ENCODE results near the gene SOD1. TPM values are rescaled to one million over a fixed set of nuclear protein-coding genes. Genes with fewer than 3 reads are reported as not detected.

SOD1 gene
- total and polyA plus RNA-seq, 2 donors (not counting 1 experiment from before 2014, with no cell fraction given): 91.2 to 123 TPM

DNA sequence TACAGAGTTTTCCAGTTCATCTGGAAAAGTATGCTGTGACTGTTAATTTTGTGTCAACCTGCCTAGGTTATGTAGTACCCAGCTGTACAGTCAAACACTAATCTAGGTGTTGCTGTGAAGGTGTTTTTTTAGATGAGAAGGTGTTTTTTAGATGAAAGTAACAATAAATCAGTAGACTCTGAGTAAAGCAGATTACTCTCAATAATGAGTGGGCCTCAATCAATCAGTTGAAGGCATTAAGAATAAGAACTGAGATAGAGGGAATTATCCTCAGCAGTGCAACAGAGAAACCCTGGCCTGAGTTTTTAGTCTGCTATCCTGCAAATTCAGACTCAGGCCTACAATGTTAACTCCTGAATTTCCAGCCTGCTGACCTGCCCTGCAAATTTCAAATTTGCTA, 39.0 kb downstream of the SOD1 start:
- no peaks in the 10 kb centered on the region for H3K9me3 Mint-ChIP-seq (ENCODE audit: insufficient read depth)
- Histone ChIP-seq H3K4me3 (ENCODE audit: control extremely low read depth in 1 of 5, extremely low read depth in 1 of 5, insufficient read depth in 1 of 5, low read depth in 2 of 5, low read length in 4 of 5) (no peak overlapping the region), H3K27me3 (replicated peaks in 1 of 4; ENCODE audit: control extremely low read depth in 1 of 4, control insufficient read depth in 3 of 4, insufficient read depth in 4 of 4, low read length in 3 of 4) (no peaks in the 10 kb centered on the region), H3K9me3 (ENCODE audit: control extremely low read depth in 1 of 3, control insufficient read depth in 2 of 3, insufficient read depth in 1 of 3, low read length in 2 of 3) (no peaks in the 10 kb centered on the region), H3K4me1 (ENCODE audit: control insufficient read depth in 2 of 2, insufficient read depth in 2 of 2, low read length in 2 of 2) (no peaks in the 10 kb centered on the region), H3K9ac (ENCODE audit: low read length) (no peak overlapping the region), H4K20me1 (ENCODE audit: control insufficient read depth, insufficient read depth, low read length, poor library complexity, severe bottlenecking) (peaks cover 11% of the 10 kb centered on the region), H3K27ac (ENCODE audit: low read length in 2 of 2) (no peak overlapping the region), H3K79me2 (ENCODE audit: control insufficient read depth, insufficient read depth, low read length) (peaks cover 3% of the 10 kb centered on the region), H3K36me3 (replicated peaks in 1 of 2; ENCODE audit: control extremely low read depth in 1 of 2, control insufficient read depth in 1 of 2, extremely low read depth in 1 of 2, insufficient read depth in 2 of 2, low read length in 1 of 2) (peaks cover 28 to 97% of the 10 kb centered on the region in 2 experiments), H3K4me2 (replicated peaks; ENCODE audit: low read depth, low read length, poor library complexity, severe bottlenecking) (no peak overlapping the region), H2AFZ (ENCODE audit: insufficient read depth, low read depth, low read length, poor library complexity, severe bottlenecking) (no peak overlapping the region)
- DNase-seq (no peak), ATAC-seq (ENCODE audit: low read depth) (no peak)
- intact Hi-C loops (cut with micrococcal nuclease): no loop called here
- H3K27me3 Mint-ChIP-seq: no peaks in the 10 kb centered on the region
- peaks cover 2% of the 10 kb centered on the region for H3K4me1 Mint-ChIP-seq
- H3K27ac Mint-ChIP-seq: no peak overlapping the region
- no peak overlapping the region for H3K4me3 Mint-ChIP-seq
- ChIA-PET POLR2A (no interaction called here), CTCF (interaction anchor here (0.8 kb wide), 1 partner anchor 176 kb away, joined by 4 read pairs; no protein-coding TSS in a partner anchor)
- no peak for TF ChIP-seq EZH2 (IDR thresholded peaks at IDR 0.05; ENCODE audit: borderline replicate concordance, insufficient read depth, low read depth, low read length, poor library complexity, severe bottlenecking)
- TF ChIP-seq, protein P1, sequence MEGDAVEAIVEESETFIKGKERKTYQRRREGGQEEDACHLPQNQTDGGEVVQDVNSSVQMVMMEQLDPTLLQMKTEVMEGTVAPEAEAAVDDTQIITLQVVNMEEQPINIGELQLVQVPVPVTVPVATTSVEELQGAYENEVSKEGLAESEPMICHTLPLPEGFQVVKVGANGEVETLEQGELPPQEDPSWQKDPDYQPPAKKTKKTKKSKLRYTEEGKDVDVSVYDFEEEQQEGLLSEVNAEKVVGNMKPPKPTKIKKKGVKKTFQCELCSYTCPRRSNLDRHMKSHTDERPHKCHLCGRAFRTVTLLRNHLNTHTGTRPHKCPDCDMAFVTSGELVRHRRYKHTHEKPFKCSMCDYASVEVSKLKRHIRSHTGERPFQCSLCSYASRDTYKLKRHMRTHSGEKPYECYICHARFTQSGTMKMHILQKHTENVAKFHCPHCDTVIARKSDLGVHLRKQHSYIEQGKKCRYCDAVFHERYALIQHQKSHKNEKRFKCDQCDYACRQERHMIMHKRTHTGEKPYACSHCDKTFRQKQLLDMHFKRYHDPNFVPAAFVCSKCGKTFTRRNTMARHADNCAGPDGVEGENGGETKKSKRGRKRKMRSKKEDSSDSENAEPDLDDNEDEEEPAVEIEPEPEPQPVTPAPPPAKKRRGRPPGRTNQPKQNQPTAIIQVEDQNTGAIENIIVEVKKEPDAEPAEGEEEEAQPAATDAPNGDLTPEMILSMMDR (IDR thresholded peaks at IDR 0.05): no peak

DNA sequence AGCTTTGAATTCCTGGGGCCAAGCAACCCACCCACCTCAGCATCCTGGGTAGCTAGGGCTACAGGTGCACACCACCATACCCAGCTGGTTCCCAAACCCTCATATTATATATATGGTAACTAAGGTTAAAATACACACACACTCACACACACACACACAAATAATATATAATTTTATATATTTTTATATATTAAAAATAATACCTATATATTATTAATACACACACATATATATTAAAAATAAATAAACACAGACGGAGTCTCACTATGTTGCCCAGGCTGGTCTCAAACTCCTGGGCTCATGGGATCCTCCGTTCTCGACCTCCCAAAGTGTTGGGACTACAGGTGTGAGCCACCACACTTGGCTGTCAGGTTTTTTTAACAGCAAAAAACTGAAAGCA, 40.5 kb downstream of the SOD1 start:
- TF ChIP-seq, protein P1 (IDR thresholded peaks at IDR 0.05): no peak
- TF ChIP-seq EZH2 (IDR thresholded peaks at IDR 0.05; ENCODE audit: borderline replicate concordance, insufficient read depth, low read depth, low read length, poor library complexity, severe bottlenecking): no peak
- Histone ChIP-seq H3K4me1 (ENCODE audit: control insufficient read depth in 2 of 2, insufficient read depth in 2 of 2, low read length in 2 of 2) (no peaks in the 10 kb centered on the region), H2AFZ (ENCODE audit: insufficient read depth, low read depth, low read length, poor library complexity, severe bottlenecking) (no peak overlapping the region), H3K27me3 (replicated peaks in 1 of 4; ENCODE audit: control extremely low read depth in 1 of 4, control insufficient read depth in 3 of 4, insufficient read depth in 4 of 4, low read length in 3 of 4) (no peaks in the 10 kb centered on the region), H3K36me3 (replicated peaks in 1 of 2; ENCODE audit: control extremely low read depth in 1 of 2, control insufficient read depth in 1 of 2, extremely low read depth in 1 of 2, insufficient read depth in 2 of 2, low read length in 1 of 2) (peaks cover 28 to 86% of the 10 kb centered on the region in 2 experiments), H3K4me3 (ENCODE audit: control extremely low read depth in 1 of 5, extremely low read depth in 1 of 5, insufficient read depth in 1 of 5, low read depth in 2 of 5, low read length in 4 of 5) (no peak overlapping the region), H3K79me2 (ENCODE audit: control insufficient read depth, insufficient read depth, low read length) (peaks cover 12% of the 10 kb centered on the region), H3K27ac (ENCODE audit: low read length in 2 of 2) (no peak overlapping the region), H4K20me1 (ENCODE audit: control insufficient read depth, insufficient read depth, low read length, poor library complexity, severe bottlenecking) (peaks cover 17% of the 10 kb centered on the region), H3K9ac (ENCODE audit: low read length) (no peak overlapping the region), H3K9me3 (ENCODE audit: control extremely low read depth in 1 of 3, control insufficient read depth in 2 of 3, insufficient read depth in 1 of 3, low read length in 2 of 3) (no peaks in the 10 kb centered on the region), H3K4me2 (replicated peaks; ENCODE audit: low read depth, low read length, poor library complexity, severe bottlenecking) (no peak overlapping the region)
- DNase-seq (no peak), ATAC-seq (ENCODE audit: low read depth) (no peak)
- Mint-ChIP-seq H3K9me3 (ENCODE audit: insufficient read depth) (no peaks in the 10 kb centered on the region), H3K27me3 (no peaks in the 10 kb centered on the region), H3K27ac (no peak overlapping the region), H3K4me1 (peaks cover 5% of the 10 kb centered on the region), H3K4me3 (no peak overlapping the region)
- POLR2A ChIA-PET: interaction anchor here (0.7 kb wide), 1 partner anchor 32 kb away, joined by 3 read pairs; no protein-coding TSS in a partner anchor
- CTCF ChIA-PET: no interaction called here
- WGBS (ENCODE audit: insufficient coverage): 100% methylated on average over 2 of the region's 3 CpGs
- intact Hi-C loops (cut with micrococcal nuclease): no loop called here
